CD14-positive monocyte (primary cell): Measurements from ENCODE around the gene FAM107B. TPM values are rescaled to one million over a fixed set of nuclear protein-coding genes. Genes with fewer than 3 reads are reported as not detected.

Experiments
- DNase-seq, 3 donors: peaks; one replicate each; pipeline ENCODE4 v3.0.0-alpha.2; 2011 to 2022
- H2AFZ ChIP-seq: 2 replicates; pipeline ENCODE4 v1.6.0; 2012; ENCODE audit warnings: mild to moderate bottlenecking, low read depth, low read length, inconsistent platforms; ENCODE audit not compliant: insufficient read depth, poor library complexity, severe bottlenecking
- H3K27ac ChIP-seq, 2 donors: 1 replicate in 1 of 2; 2 replicates in 1 of 2; pipeline ENCODE4 v1.5.1; 2012 to 2013; ENCODE audit warnings: low read length in 2 of 2, control low read depth in 1 of 2, inconsistent platforms in 1 of 2, low read depth in 1 of 2, mild to moderate bottlenecking in 1 of 2
- H3K27me3 ChIP-seq, 2 donors: one replicate each; pipeline versions ENCODE4 v1.6.0 to v1.6.1; 2011 to 2013; ENCODE audit warnings: low read length in 2 of 2; ENCODE audit not compliant: control insufficient read depth in 2 of 2, insufficient read depth in 2 of 2
- H3K36me3 ChIP-seq, 2 donors: replicated peaks in 1 of 2; 1 replicate in 1 of 2; 2 replicates in 1 of 2; pipeline versions ENCODE4 v1.5.1 to v1.6.1; 2012 to 2013; ENCODE audit warnings: low read length in 2 of 2, control low read depth in 1 of 2, inconsistent platforms in 1 of 2, mild to moderate bottlenecking in 1 of 2; ENCODE audit not compliant: insufficient read depth in 2 of 2, control insufficient read depth in 1 of 2
- H3K4me1 ChIP-seq, 2 donors: 1 replicate in 1 of 2; 2 replicates in 1 of 2; pipeline versions ENCODE4 v1.5.1 to v1.6.1; 2012 to 2013; ENCODE audit warnings: low read length in 2 of 2, control low read depth in 1 of 2, inconsistent platforms in 1 of 2, mild to moderate bottlenecking in 1 of 2, moderate library complexity in 1 of 2; ENCODE audit not compliant: insufficient read depth in 2 of 2, control insufficient read depth in 1 of 2
- H3K4me2 ChIP-seq: replicated peaks from 2 replicates; pipeline ENCODE3; 2012; ENCODE audit warnings: low read length, moderate library complexity, mild to moderate bottlenecking; ENCODE audit not compliant: poor library complexity, severe bottlenecking; ENCODE audit errors: extremely low read depth
- H3K4me3 ChIP-seq, 3 experiments: fragments of 200-600 bp in 1 of 3; sonication (generic) in 1 of 3; replicated peaks in 1 of 3; 1 replicate in 2 of 3; 2 replicates in 1 of 3; pipeline ENCODE4 v1.5.1; 2011 to 2013; ENCODE audit warnings: low read length in 3 of 3, mild to moderate bottlenecking in 3 of 3, control low read depth in 2 of 3, low read depth in 2 of 3, inconsistent platforms in 1 of 3, moderate library complexity in 1 of 3
- H3K79me2 ChIP-seq: 2 replicates; pipeline ENCODE4 v1.6.0; 2012; ENCODE audit warnings: mild to moderate bottlenecking, control low read depth, inconsistent platforms, low read length, moderate library complexity; ENCODE audit not compliant: insufficient read depth
- H3K9ac ChIP-seq: 2 replicates; pipeline ENCODE4 v1.6.0; 2017; ENCODE audit warnings: low read length, mild to moderate bottlenecking; ENCODE audit not compliant: insufficient read depth, poor library complexity, severe bottlenecking
- H3K9me3 ChIP-seq, 2 donors: replicated peaks in 1 of 2; 1 replicate in 1 of 2; 2 replicates in 1 of 2; pipeline versions ENCODE4 v1.5.1 to v1.6.1; 2012 to 2013; ENCODE audit warnings: low read length in 2 of 2, control low read depth in 1 of 2; ENCODE audit not compliant: control insufficient read depth in 1 of 2, insufficient read depth in 1 of 2
- H4K20me1 ChIP-seq: 2 replicates; pipeline ENCODE4 v1.6.0; 2012; ENCODE audit warnings: mild to moderate bottlenecking, low read length, control low read depth, moderate library complexity; ENCODE audit not compliant: insufficient read depth
- H3K27ac Mint-ChIP-seq, 7 donors: one replicate each; pipeline ENCODE4 v1.8.0; 2020; ENCODE audit warnings: mild to moderate bottlenecking in 7 of 7, mixed read lengths in 7 of 7, moderate library complexity in 6 of 7, inconsistent platforms in 2 of 7
- H3K27me3 Mint-ChIP-seq, 3 donors: one replicate each; pipeline ENCODE4 v1.8.0; 2021 to 2022; ENCODE audit warnings: low read depth in 3 of 3, mild to moderate bottlenecking in 3 of 3, mixed read lengths in 3 of 3, moderate library complexity in 3 of 3, inconsistent platforms in 1 of 3
- H3K36me3 Mint-ChIP-seq, 2 donors: one replicate each; pipeline ENCODE4 v1.8.0; 2020; ENCODE audit warnings: mixed read lengths in 2 of 2, inconsistent platforms in 1 of 2, mild to moderate bottlenecking in 1 of 2
- H3K4me1 Mint-ChIP-seq: one replicate; pipeline ENCODE4 v1.8.0; 2020; ENCODE audit warnings: mild to moderate bottlenecking, mixed read lengths
- H3K4me3 Mint-ChIP-seq, 2 donors: one replicate each; pipeline ENCODE4 v1.8.0; 2020; ENCODE audit warnings: mild to moderate bottlenecking in 2 of 2, mixed read lengths in 2 of 2, moderate library complexity in 1 of 2
- H3K9me3 Mint-ChIP-seq, 7 donors: one replicate each; pipeline ENCODE4 v1.8.0; 2020 to 2022; ENCODE audit warnings: mixed read lengths in 7 of 7, mild to moderate bottlenecking in 6 of 7, moderate library complexity in 6 of 7, inconsistent platforms in 2 of 7
- CTCF ChIP-seq: fragments of 200-600 bp; IDR thresholded peaks from one replicate; pipeline ENCODE4 v1.8.0; 2022; ENCODE audit warnings: antibody characterized with exemption, mild to moderate bottlenecking
- WGBS: methylation state at CpG from one replicate; pipeline ENCODE4 v1.1.5; 2013; ENCODE audit warnings: missing lambda C conversion rate; ENCODE audit not compliant: insufficient coverage; 5-methylcytosine and 5-hydroxymethylcytosine counted together
- intact Hi-C, 2 donors: fragments of 100-400 bp; cut with micrococcal nuclease; formaldehyde crosslinking; loops; one replicate each; pipeline versions ENCODE4 v1.15.0 to v1.15.1; 2023
- polyA plus RNA-seq, 3 donors: library from polyadenylated mRNA; depleted of rRNA in 1 of 3; unstranded in 2 of 3; stranded (reverse) in 1 of 3; fragments of 300-500 nt in 2 of 3; fragments of >200 nt in 1 of 3; fragmentation: Illumina TruSeq in 2 of 3; gene quantifications; 1 replicate in 2 of 3; 2 replicates in 1 of 3; pipeline ENCODE4 v1.2.3, GENCODE V29; 2012 to 2021

FAM107B gene
- polyA plus RNA-seq, 3 donors: 27.2 to 68.5 (median 28.4) TPM

DNA sequence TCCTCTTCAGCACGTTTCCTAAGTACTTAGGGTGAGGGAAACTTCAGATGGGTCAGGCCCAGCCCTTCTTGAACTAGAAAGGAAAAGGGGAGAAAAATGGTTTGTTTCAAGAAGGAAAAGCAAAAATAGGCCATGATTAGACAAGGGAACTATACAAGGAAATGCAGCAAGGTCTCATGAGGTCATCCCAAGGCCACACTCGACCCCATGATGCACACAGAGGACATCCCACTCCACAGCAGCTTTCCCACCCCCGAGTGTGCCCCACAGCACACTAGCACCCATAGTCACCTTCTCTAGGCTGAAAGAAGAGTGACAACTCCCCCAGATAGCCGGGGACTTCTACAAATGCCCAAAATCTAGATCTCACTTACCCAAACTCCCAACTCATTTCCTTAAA is 173.4 kb downstream of the FAM107B start:
- no peak for DNase-seq
- H3K4me3 Mint-ChIP-seq: peak overlapping the region; percentile 76 to 91
- Histone ChIP-seq H3K36me3 (peaks cover 34 to 51% of the 10 kb centered on the region in 2 donors), H2AFZ (no peak overlapping the region), H3K27ac (peak overlapping the region; percentile 58 to 66), H3K9me3 (no peaks in the 10 kb centered on the region), H3K4me1 (peaks cover 47 to 48% of the 10 kb centered on the region in 2 donors), H3K79me2 (peaks cover 80% of the 10 kb centered on the region), H3K4me3 (peak overlapping the region in 2 of 3 experiments; percentile 92 to 100), H3K9ac (no peak overlapping the region), H3K4me2 (peak overlapping the region; percentile 83), H4K20me1 (peaks cover 73% of the 10 kb centered on the region), H3K27me3 (no peaks in the 10 kb centered on the region)
- peaks cover 64% of the 10 kb centered on the region for H3K4me1 Mint-ChIP-seq
- WGBS: 58% methylated on average over 3 of the region's 4 CpGs
- H3K27ac Mint-ChIP-seq: peak overlapping the region; percentile 76 to 93 (median 90)
- peaks cover 52% of the 10 kb centered on the region in 2 donors for H3K36me3 Mint-ChIP-seq
- intact Hi-C loops: loop anchor here (5.0 kb wide), 3 partner anchors 39 to 236 kb away; partner anchors contain the start of genes CDNF (in 1 of the 2), HSPA14 (in 1 of the 2) and MSANTD7 (in 1 of the 2)
- H3K9me3 Mint-ChIP-seq: peaks cover 0 to 2% (median 0%) of the 10 kb centered on the region in 7 donors
- H3K27me3 Mint-ChIP-seq: peaks cover 0 to 3% (median 0%) of the 10 kb centered on the region in 3 donors
- no peak for TF ChIP-seq CTCF

- peaks cover 61% of the 10 kb centered on the region for H3K4me1 Mint-ChIP-seq
- H3K4me1 ChIP-seq: peaks cover 35 to 37% of the 10 kb centered on the region in 2 donors
- peaks cover 38 to 63% of the 10 kb centered on the region in 2 donors for H3K36me3 ChIP-seq
- intact Hi-C loops: loop anchor here (5.0 kb wide), 3 partner anchors 38 to 237 kb away; partner anchors contain the start of genes CDNF (in 1 of the 2), HSPA14 (in 1 of the 2) and MSANTD7 (in 1 of the 2)
- no peak overlapping the region for H3K4me2 ChIP-seq
- H3K9me3 Mint-ChIP-seq: peaks cover 0 to 2% (median 0%) of the 10 kb centered on the region in 7 donors
- peaks cover 93% of the 10 kb centered on the region for H3K79me2 ChIP-seq
- no peaks in the 10 kb centered on the region for H3K27me3 ChIP-seq
- H2AFZ ChIP-seq: no peak overlapping the region
- H3K4me3 Mint-ChIP-seq: no peak overlapping the region
- H4K20me1 ChIP-seq: peaks cover 85% of the 10 kb centered on the region
- no peak overlapping the region for H3K4me3 ChIP-seq
- H3K27ac Mint-ChIP-seq: peak overlapping the region in 3 of 7 donors; percentile 45 to 93 (median 54)
- DNase-seq: no peak
- H3K36me3 Mint-ChIP-seq: peaks cover 57 to 64% of the 10 kb centered on the region in 2 donors
- no peak for TF ChIP-seq CTCF
- no peak overlapping the region for H3K9ac ChIP-seq
- WGBS: 97% methylated on average over 8 of the region's 8 CpGs
- H3K27me3 Mint-ChIP-seq: peaks cover 0 to 3% (median 0%) of the 10 kb centered on the region in 3 donors
- no peaks in the 10 kb centered on the region for H3K9me3 ChIP-seq
- H3K27ac ChIP-seq: peak overlapping the region in 1 of 2 donors; percentile 26
Observed at GRCh38 chr10:14600065-14600464, 174.6 kb downstream of the FAM107B start.
